Measurements from ENCODE around the gene TRAPPC12.
"Not testable (repeated sequence)": the region's sequence is repeated elsewhere in the genome, so short reads cannot be mapped to it uniquely, and the experiment has no call there.

Gene TRAPPC12

GRCh38 chr2:3433776-3434400 lies 54.4 kb downstream of the TRAPPC12 start:
- DNase-seq = no peak

DNA sequence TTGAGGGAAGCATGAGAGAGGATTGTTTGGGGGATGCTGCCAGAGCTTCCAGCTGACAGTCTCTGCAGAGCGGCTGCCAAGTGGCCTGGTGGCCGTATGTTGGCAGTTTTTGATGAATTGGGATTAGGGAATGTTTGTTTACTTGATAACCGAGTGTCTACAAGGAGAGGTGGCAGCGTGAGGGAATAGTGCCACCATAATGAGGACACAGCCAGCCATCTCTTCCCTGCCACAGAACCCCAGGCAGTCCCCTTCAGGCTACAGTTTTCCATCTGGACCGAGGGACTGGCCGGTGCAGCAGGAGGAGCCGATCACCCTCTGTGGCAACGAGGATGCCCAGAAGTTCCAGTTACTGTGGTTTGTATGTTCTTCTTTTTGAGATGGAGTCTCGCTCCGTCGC lies 55.2 kb downstream of the TRAPPC12 start:
- no peak for DNase-seq

- DNase-seq = no peak
Measured at GRCh38 chr2:3435445-3435844, 56.0 kb downstream of the TRAPPC12 start.

DNA sequence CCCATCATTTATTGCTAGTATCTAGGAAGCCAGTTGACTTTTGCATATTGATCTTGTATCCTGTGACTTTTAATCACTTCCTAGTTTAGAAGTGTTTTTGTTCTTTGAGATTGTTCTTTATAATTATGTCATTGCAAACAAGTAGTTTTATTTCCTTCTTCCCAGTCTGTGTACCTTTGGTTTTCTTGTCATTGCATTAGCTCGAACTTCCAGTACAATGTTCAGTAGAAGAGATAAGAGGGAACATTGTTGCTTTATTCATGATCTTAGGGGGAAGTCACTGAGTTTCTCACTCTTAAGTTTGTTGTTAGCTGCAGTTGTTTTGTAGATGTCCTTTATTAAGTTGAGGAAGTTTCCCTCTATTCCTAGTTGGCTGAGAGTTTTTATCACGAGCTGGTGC lies 61.0 kb downstream of the TRAPPC12 start:
- DNase-seq = no peak

GRCh38 chr2:3441465-3441864 lies 62.0 kb downstream of the TRAPPC12 start:
- DNase-seq = no peak

GRCh38 chr2:3442185-3442584 lies 62.7 kb downstream of the TRAPPC12 start:
- DNase-seq = no peak

DNA sequence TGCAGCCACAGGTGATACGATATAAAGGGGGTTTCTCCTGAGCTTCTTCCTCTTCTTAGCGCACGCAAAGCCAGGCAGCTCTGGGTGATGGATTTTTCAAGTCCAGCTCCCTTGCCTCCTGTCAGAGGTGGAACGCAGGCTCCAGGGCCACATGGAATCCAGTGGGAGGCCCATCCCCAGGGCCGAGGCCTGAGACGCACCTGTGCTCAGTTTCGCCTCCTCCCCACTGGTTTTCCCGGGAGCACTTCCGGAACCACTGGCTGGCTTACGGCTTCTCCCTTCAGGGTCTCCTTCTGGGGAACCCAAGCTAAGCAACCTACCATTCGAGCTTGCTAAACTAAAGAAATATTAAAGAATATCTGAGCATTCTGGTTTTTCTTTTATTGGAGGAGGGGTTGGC lies 63.6 kb downstream of the TRAPPC12 start:
- no peak for DNase-seq

- no peak for DNase-seq
Measured at GRCh38 chr2:3443506-3444084, 64.1 kb downstream of the TRAPPC12 start.

- no peak for DNase-seq
Measured at GRCh38 chr2:3445891-3446290, 66.4 kb downstream of the TRAPPC12 start.

- no peak for DNase-seq
Measured at GRCh38 chr2:3446381-3446780, 66.9 kb downstream of the TRAPPC12 start.

DNA sequence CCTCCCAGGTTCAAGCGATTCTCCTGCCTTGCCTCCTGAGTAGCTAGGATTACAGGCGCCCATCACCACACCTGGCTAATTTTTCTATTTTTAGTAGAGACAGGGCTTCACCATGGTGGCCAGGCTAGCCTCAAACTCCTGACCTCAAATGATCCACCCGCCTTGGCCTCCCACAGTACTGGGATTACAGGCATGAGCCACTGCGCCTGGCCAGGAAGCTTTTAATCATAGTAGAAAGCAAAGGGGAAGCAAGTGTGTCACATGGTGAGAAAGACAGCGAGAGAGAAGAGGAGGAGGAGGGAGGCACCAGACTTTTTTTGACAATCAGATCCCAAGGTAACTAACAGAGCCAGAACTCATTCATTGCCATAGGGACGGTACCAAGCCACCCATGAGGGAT lies 67.7 kb downstream of the TRAPPC12 start:
- DNase-seq = not testable (repeated sequence)

DNA sequence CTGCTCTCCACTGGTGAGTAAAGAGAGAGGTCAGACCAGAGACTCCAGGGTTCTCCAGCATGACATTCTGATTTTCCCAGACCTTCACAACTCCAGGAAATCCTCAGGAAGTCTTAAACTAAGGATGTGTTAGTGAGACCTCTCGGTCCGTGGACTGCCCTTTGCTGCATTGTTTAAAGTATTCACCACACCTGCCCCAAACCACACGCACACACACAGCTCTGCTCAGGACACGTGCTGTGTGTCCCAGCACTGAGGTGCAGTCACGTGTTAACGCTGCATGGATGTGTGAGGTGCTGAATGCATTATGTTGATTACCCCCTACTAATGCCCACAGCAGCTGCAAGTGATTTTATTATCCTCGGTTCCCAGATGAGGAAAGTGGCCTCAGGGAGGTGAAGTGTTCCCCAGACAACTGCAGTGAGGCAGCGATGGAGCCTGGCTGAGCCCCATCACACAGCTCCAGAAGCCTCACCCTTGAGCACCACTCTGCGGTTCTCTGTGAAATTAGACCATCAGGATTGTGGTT lies 68.4 kb downstream of the TRAPPC12 start:
- DNase-seq = no peak

DNA sequence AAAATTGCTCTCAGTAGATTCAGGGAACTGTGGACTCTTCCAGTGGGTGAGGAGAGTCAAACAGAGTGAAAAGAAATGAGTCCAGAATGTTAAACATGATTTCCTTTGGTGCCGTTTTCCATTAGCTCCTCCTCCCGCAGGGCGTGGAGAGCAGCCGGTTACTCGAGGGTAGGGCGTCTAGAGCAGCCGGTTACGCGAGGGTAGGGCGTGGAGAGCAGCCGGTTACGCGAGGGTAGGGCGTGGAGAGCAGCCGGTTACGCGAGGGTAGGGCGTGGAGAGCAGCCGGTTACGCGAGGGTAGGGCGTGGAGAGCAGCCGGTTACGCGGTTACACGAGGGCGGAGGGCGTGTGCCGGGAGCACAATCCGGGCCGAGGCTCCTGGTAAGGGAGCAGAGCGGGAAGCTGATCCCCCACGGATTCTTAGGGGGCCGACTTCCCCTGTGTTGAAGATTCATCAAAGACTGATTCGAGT lies 69.0 kb downstream of the TRAPPC12 start:
- DNase-seq = not testable (repeated sequence)

DNA sequence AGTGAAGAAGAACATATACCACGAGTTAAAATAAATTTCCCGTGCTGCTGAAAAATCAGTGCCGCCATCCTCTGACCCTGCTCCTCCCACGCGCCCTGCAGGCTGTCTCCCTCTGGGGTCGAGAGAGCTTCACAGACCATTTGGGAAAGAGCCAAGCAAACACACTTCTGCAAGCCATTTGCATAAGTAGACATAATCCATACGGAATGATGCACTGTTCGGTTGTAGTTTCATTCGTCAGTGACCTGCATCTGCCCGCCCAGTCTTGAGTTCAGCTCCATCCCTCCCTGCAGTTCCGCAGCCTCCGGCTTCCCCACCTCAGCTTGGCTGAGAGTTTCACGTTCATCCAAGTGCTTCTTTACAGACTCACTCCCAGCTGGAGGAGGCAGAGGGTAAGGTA lies 69.6 kb downstream of the TRAPPC12 start:
- DNase-seq = no peak

DNA sequence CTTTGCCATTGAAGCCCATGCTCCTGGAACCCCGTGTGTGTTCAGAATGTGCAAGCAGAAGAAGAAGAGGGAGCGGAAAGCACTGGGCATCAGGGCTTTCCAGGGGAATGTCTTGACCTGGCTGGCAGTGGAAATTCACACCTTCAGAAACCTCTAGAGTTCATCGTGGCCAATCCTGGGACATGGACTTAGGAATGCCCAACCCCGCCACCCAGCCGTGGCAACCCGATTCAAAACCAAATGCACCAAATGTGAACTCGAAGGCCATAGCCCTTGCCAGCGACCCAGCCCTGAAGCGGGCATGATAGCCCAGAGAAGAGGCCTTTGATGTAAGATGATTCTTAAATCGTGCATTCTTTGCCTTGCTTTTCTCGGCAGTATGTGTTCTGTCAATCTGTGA lies 70.4 kb downstream of the TRAPPC12 start:
- DNase-seq = no peak

- DNase-seq = no peak
Measured at GRCh38 chr2:3450385-3451010, 71.0 kb downstream of the TRAPPC12 start.

- DNase-seq = no peak
Measured at GRCh38 chr2:3451169-3451568, 71.7 kb downstream of the TRAPPC12 start.

- DNase-seq = no peak
Measured at GRCh38 chr2:3451926-3452671, 72.6 kb downstream of the TRAPPC12 start.

- DNase-seq = no peak
Measured at GRCh38 chr2:3453190-3453999, 73.9 kb downstream of the TRAPPC12 start.

DNA sequence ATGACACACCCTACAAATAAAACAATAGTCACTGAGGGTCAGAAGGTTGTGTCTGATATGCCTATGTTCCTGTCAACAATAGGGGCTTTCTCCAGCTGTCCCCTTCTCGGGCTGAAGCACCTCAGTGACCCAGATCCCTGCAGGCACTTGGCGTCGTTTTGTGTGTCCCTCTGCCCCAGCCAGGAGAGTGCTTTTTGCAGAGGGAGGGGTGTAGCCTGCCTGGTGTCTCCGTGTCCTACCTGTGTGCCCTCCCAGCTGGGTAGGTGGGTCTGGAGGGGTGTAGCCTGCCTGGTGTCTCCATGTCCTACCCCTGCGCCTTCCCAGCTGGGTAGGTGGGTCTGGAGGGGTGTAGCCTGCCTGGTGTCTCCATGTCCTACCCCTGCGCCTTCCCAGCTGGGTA lies 74.5 kb downstream of the TRAPPC12 start:
- not testable (repeated sequence) for DNase-seq

DNA sequence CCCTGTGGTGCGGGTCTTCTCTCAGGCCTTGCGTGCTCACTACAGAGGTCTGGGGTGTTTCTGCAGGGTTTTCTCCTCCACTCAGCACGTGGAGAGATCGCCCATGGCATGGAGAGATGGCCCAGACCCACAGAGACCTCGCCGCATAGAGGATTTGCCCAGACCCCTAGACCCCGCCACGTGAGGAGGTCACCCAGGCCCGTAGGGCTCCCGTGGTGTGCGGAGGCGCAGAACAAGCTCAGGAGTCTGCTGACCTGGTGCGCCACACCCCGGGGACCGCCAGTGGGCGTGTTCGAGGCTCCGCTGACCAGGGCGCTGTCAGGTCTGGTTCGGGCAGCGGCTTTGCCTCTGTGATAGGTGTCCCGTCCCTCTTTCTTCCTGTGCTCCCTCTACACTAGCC lies 75.3 kb downstream of the TRAPPC12 start:
- DNase-seq = no peak

- DNase-seq = no peak
Measured at GRCh38 chr2:3456125-3456524, 76.6 kb downstream of the TRAPPC12 start.
